Loucy (cell line): ENCODE measurements around the gene TPO.

Experiments
- H2AFZ ChIP-seq: fragments of 200-600 bp; sonication (generic); 2 replicates; pipeline ENCODE4 v1.6.0; 2016; ENCODE audit warnings: antibody characterized with exemption, mild to moderate bottlenecking, low read length, moderate library complexity
- H3F3A ChIP-seq: fragments of 200-600 bp; 2 replicates; pipeline ENCODE4 v1.6.0; 2016; ENCODE audit warnings: antibody characterized with exemption, low read depth, mild to moderate bottlenecking
- H3K27me3 ChIP-seq: fragments of 200-600 bp; sonication (generic); 2 replicates; pipeline ENCODE4 v1.6.1; 2014; ENCODE audit warnings: low read length, mild to moderate bottlenecking; ENCODE audit not compliant: insufficient read depth, poor library complexity, severe bottlenecking
- H3K36me3 ChIP-seq: fragments of 200-600 bp; sonication (generic); 2 replicates; pipeline ENCODE4 v1.6.1; 2016; ENCODE audit warnings: low read length; ENCODE audit not compliant: insufficient read depth
- H3K4me1 ChIP-seq: fragments of 200-600 bp; sonication (generic); 2 replicates; pipeline ENCODE4 v1.5.1; 2014; ENCODE audit warnings: low read length, mild to moderate bottlenecking; ENCODE audit not compliant: insufficient read depth, poor library complexity, severe bottlenecking
- H3K4me2 ChIP-seq: fragments of 200-600 bp; sonication (generic); 2 replicates; pipeline ENCODE4 v1.6.0; 2014; ENCODE audit warnings: antibody characterized with exemption, low read length, low read depth, mild to moderate bottlenecking; ENCODE audit not compliant: poor library complexity, severe bottlenecking
- H3K4me3 ChIP-seq: fragments of 200-600 bp; sonication (generic); 2 replicates; pipeline ENCODE4 v1.5.1; 2014; ENCODE audit warnings: low read length, mild to moderate bottlenecking, mixed read lengths; ENCODE audit not compliant: poor library complexity, severe bottlenecking
- H3K79me2 ChIP-seq: fragments of 200-600 bp; sonication (generic); 2 replicates; pipeline ENCODE4 v1.6.1; 2014; ENCODE audit warnings: low read length; ENCODE audit not compliant: insufficient read depth
- H3K9ac ChIP-seq: fragments of 200-600 bp; sonication (generic); 2 replicates; pipeline ENCODE4 v1.6.0; 2014; ENCODE audit warnings: mild to moderate bottlenecking, low read depth, low read length, moderate library complexity; ENCODE audit not compliant: poor library complexity, severe bottlenecking
- H3K9me2 ChIP-seq: fragments of 200-600 bp; sonication (generic); replicated peaks from 2 replicates; pipeline ENCODE4 v1.6.1; 2016; ENCODE audit warnings: low read depth, low read length, mixed read lengths
- H3K9me3 ChIP-seq: fragments of 200-600 bp; sonication (generic); 2 replicates; pipeline ENCODE4 v1.6.1; 2014; ENCODE audit warnings: mild to moderate bottlenecking, antibody characterized with exemption, low read length, low read depth; ENCODE audit not compliant: insufficient read depth
- H4K20me1 ChIP-seq: fragments of 200-600 bp; sonication (generic); 2 replicates; pipeline ENCODE4 v1.6.0; 2014; ENCODE audit warnings: antibody characterized with exemption, low read length, mild to moderate bottlenecking; ENCODE audit not compliant: insufficient read depth, poor library complexity, severe bottlenecking
- CTCF ChIP-seq: fragments of 200-600 bp; sonication (generic); conservative IDR thresholded peaks from 2 replicates; pipeline ENCODE4 v1.5.1; 2014; ENCODE audit warnings: mild to moderate bottlenecking, antibody characterized with exemption, low read length
- EZH2phosphoT487 ChIP-seq: fragments of 200-600 bp; IDR thresholded peaks from 2 replicates; pipeline ENCODE4 v1.6.1; 2018; ENCODE audit warnings: antibody characterized with exemption, mild to moderate bottlenecking, moderate library complexity, borderline replicate concordance

The TPO gene

GRCh38 chr2:1556776-1557466 is 143.7 kb downstream of the TPO start:
- Histone ChIP-seq H4K20me1 (no peaks in the 10 kb centered on the region), H3K4me2 (no peak overlapping the region), H3K9me2 (no peaks in the 10 kb centered on the region), H2AFZ (no peak overlapping the region), H3K79me2 (no peaks in the 10 kb centered on the region), H3K9ac (no peak overlapping the region), H3K4me3 (no peak overlapping the region), H3K4me1 (no peaks in the 10 kb centered on the region), H3K36me3 (no peaks in the 10 kb centered on the region), H3K9me3 (no peaks in the 10 kb centered on the region), H3F3A (no peaks in the 10 kb centered on the region), H3K27me3 (no peaks in the 10 kb centered on the region)
- TF ChIP-seq CTCF, result no peak
- no peak for TF ChIP-seq EZH2phosphoT487

- Histone ChIP-seq H3K36me3 (no peaks in the 10 kb centered on the region), H3K79me2 (no peaks in the 10 kb centered on the region), H2AFZ (no peak overlapping the region), H3K4me1 (no peaks in the 10 kb centered on the region), H3K4me3 (no peak overlapping the region), H3K9ac (no peak overlapping the region), H3K27me3 (no peaks in the 10 kb centered on the region), H3K4me2 (no peak overlapping the region), H3F3A (no peaks in the 10 kb centered on the region), H3K9me3 (no peaks in the 10 kb centered on the region), H3K9me2 (no peaks in the 10 kb centered on the region), H4K20me1 (no peaks in the 10 kb centered on the region)
- TF ChIP-seq EZH2phosphoT487 (no peak), CTCF (no peak)
These were observed 144.2 kb downstream of the TPO start for GRCh38 chr2:1557467-1557820.

- Histone ChIP-seq H3K4me3 (no peak overlapping the region), H3K27me3 (no peaks in the 10 kb centered on the region), H2AFZ (no peak overlapping the region), H4K20me1 (no peaks in the 10 kb centered on the region), H3K9me3 (no peaks in the 10 kb centered on the region), H3K9ac (no peak overlapping the region), H3K79me2 (no peaks in the 10 kb centered on the region), H3K36me3 (no peaks in the 10 kb centered on the region), H3K4me1 (peaks cover 11% of the 10 kb centered on the region), H3F3A (no peaks in the 10 kb centered on the region), H3K4me2 (no peak overlapping the region), H3K9me2 (no peaks in the 10 kb centered on the region)
- no peak for TF ChIP-seq EZH2phosphoT487
- no peak for TF ChIP-seq CTCF
These were observed 146.4 kb downstream of the TPO start for GRCh38 chr2:1559589-1560175.
